Chondrocyte (in vitro differentiated cells): ENCODE data around the gene SERTAD4. TPM values are rescaled to one million over a fixed set of nuclear protein-coding genes. Genes with fewer than 3 reads are reported as not detected.
A peak's percentile ranks its signal among the peaks of the same experiment; 100 is the strongest.

Source experiments
- DNase-seq: peaks from one replicate; pipeline ENCODE4 v3.0.0; 2021; ENCODE audit warnings: mixed read lengths, low spot score
- H3K27ac Mint-ChIP-seq: one replicate; pipeline ENCODE4 v1.8.0; 2021; ENCODE audit warnings: mild to moderate bottlenecking, moderate library complexity, mixed read lengths; ENCODE audit not compliant: unreplicated experiment
- H3K27me3 Mint-ChIP-seq: 2 replicates; pipeline ENCODE4 v1.8.0; 2021; ENCODE audit warnings: low read depth, mixed read lengths
- H3K36me3 Mint-ChIP-seq: 2 replicates; pipeline ENCODE4 v1.8.0; 2021; ENCODE audit warnings: low read depth, mixed read lengths
- H3K4me1 Mint-ChIP-seq: 2 replicates; pipeline ENCODE4 v1.8.0; 2021; ENCODE audit warnings: low read depth, mild to moderate bottlenecking, mixed read lengths
- H3K4me3 Mint-ChIP-seq: one replicate; pipeline ENCODE4 v1.8.0; 2021; ENCODE audit warnings: mild to moderate bottlenecking, moderate library complexity, mixed read lengths; ENCODE audit not compliant: unreplicated experiment
- H3K9me3 Mint-ChIP-seq: 2 replicates; pipeline ENCODE4 v1.8.0; 2021; ENCODE audit warnings: low read depth, mixed read lengths
- CTCF ChIP-seq: fragments of 200-600 bp; sonication (generic); IDR thresholded peaks from 2 replicates; pipeline ENCODE4 v1.5.0; 2021; ENCODE audit warnings: antibody characterized with exemption, mild to moderate bottlenecking, moderate library complexity
- total RNA-seq: library from RNA; stranded (reverse); gene quantifications from 3 replicates; pipeline ENCODE4 v1.2.1, GENCODE V29; 2021

Gene SERTAD4
- total RNA-seq, 1 donor from 2014 or later, result 39.1 TPM

GRCh38 chr1:210254298-210254697 lies 21.7 kb downstream of the SERTAD4 start:
- no peak overlapping the region for H3K27ac Mint-ChIP-seq
- H3K27me3 Mint-ChIP-seq, result no peaks in the 10 kb centered on the region
- no peak for DNase-seq
- H3K4me3 Mint-ChIP-seq, result no peak overlapping the region
- H3K36me3 Mint-ChIP-seq, result no peaks in the 10 kb centered on the region
- H3K9me3 Mint-ChIP-seq, result no peaks in the 10 kb centered on the region
- TF ChIP-seq CTCF, result no peak
- H3K4me1 Mint-ChIP-seq, result peaks cover 40% of the 10 kb centered on the region

- H3K4me1 Mint-ChIP-seq, result peaks cover 28% of the 10 kb centered on the region
- peak overlapping the region; percentile 64 for H3K27ac Mint-ChIP-seq
- no peaks in the 10 kb centered on the region for H3K27me3 Mint-ChIP-seq
- no peaks in the 10 kb centered on the region for H3K9me3 Mint-ChIP-seq
- TF ChIP-seq CTCF, result peak; percentile 22
- DNase-seq, result no peak
- H3K4me3 Mint-ChIP-seq, result no peak overlapping the region
- H3K36me3 Mint-ChIP-seq, result no peaks in the 10 kb centered on the region
Measured at GRCh38 chr1:210257698-210258529, 25.3 kb downstream of the SERTAD4 start.

GRCh38 chr1:210259561-210259960 lies 27.0 kb downstream of the SERTAD4 start:
- H3K9me3 Mint-ChIP-seq, result no peaks in the 10 kb centered on the region
- TF ChIP-seq CTCF, result no peak
- no peak for DNase-seq
- no peak overlapping the region for H3K4me3 Mint-ChIP-seq
- no peaks in the 10 kb centered on the region for H3K27me3 Mint-ChIP-seq
- peaks cover 28% of the 10 kb centered on the region for H3K4me1 Mint-ChIP-seq
- no peak overlapping the region for H3K27ac Mint-ChIP-seq
- H3K36me3 Mint-ChIP-seq, result no peaks in the 10 kb centered on the region

- Mint-ChIP-seq H3K27me3 (no peaks in the 10 kb centered on the region), H3K36me3 (no peaks in the 10 kb centered on the region), H3K4me1 (peaks cover 28% of the 10 kb centered on the region), H3K27ac (peak overlapping the region; percentile 13), H3K4me3 (no peak overlapping the region), H3K9me3 (no peaks in the 10 kb centered on the region)
- no peak for DNase-seq
- no peak for TF ChIP-seq CTCF
Measured at GRCh38 chr1:210260096-210260495, 27.5 kb downstream of the SERTAD4 start.

GRCh38 chr1:210262167-210262896 lies 29.7 kb downstream of the SERTAD4 start:
- no peak overlapping the region for H3K27ac Mint-ChIP-seq
- DNase-seq, result no peak
- H3K4me1 Mint-ChIP-seq, result peaks cover 27% of the 10 kb centered on the region
- no peaks in the 10 kb centered on the region for H3K36me3 Mint-ChIP-seq
- no peaks in the 10 kb centered on the region for H3K27me3 Mint-ChIP-seq
- no peak overlapping the region for H3K4me3 Mint-ChIP-seq
- H3K9me3 Mint-ChIP-seq, result no peaks in the 10 kb centered on the region
- peak; percentile 19 for TF ChIP-seq CTCF
